GM18909 (cell line): Measurements from ENCODE around the gene NLN.
"Not testable (repeated sequence)": the region's sequence is repeated elsewhere in the genome, so short reads cannot be mapped to it uniquely, and the experiment has no call there.

Experiments
- ATAC-seq: cut with Tn5 transposase; IDR thresholded peaks from one replicate; pipeline ENCODE4 v1.9.1; 2021; ENCODE audit warnings: mild to moderate bottlenecking; ENCODE audit not compliant: unreplicated experiment, poor library complexity

NLN gene

DNA sequence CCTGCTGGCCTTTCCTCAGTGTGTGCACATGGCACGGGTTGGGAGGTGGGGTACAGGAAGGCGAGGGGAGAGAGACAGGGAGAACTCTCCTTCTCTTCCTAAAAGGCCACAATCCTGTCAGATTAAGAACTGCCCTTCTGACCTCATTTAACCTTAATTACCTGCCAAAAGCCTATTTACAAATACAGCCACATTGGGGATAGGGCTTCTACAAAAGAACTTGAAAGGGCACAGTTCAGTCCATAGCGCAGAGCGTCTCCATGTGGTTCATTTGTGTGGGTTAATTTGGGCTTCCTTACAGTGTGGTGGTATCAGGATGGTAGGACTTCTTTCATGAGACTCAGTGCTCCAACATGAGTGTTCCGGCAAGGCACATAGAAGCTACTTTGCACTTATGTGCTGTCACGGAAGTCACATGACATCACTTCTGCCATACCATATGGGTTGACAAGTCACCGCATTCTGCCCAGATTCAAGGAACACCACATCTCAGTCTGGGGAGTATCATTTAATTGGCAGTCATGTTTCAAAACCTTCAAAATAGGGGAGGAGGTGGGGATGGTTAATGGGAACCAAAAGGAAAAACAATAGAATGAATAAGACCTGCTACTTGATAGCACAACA lies 46.8 kb downstream of the NLN start:
- ATAC-seq = no peak

DNA sequence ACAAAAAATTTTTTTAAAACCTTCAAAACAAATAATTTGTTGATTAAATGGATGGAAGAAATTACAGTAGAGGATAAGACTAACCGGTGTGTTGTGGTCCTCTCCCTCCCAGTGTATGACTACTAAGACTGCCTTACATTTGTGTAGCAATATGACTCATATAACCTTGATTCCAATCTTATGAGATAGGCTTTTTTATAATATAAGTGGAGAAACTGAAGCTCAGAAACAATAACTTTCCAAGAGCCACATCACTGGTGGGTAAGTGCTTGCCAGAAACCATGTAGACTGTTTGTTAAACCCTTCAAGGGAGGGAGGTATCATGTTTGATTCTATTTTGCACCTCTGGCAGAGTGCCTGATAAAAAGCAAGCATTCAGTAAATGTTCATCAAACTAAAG lies 47.5 kb downstream of the NLN start:
- no peak for ATAC-seq

DNA sequence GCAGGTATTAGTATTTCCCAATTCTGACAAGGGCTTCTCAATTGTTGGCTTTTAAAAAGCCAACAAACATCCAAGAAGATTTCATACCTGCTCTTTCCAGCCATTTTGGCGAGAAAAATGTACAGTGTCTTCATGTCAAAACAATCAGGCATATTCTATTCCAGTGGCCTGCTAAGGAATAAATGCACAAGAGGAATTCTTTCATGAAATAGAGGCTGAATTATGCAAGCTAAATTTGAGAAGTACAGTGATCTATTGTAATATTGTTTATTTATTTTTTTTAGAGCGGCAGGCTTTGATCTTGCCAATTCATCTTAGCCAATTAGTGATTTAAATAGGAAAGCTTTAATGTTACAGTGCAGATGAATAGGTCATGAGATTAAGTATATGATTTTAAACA lies 49.3 kb downstream of the NLN start:
- no peak for ATAC-seq

DNA sequence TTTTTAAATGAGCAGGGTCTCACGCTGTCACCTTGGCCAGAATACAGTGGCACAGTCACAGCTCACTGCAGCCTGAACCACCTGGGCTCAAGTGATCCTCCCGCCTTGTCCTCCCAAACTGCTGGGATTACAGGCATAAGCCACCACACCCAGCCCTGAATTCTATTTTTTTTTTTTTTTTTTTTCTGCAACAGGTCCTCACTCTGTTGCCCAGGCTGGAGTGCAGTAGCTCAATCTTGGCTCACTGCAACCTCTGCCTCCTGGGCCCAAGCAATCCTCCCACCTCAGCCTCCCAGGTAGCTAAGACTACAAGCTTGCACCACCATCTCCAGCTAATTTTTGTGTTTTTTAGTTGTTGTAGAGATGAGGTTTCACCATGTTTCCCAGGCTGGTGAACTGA lies 51.0 kb downstream of the NLN start:
- not testable (repeated sequence) for ATAC-seq

DNA sequence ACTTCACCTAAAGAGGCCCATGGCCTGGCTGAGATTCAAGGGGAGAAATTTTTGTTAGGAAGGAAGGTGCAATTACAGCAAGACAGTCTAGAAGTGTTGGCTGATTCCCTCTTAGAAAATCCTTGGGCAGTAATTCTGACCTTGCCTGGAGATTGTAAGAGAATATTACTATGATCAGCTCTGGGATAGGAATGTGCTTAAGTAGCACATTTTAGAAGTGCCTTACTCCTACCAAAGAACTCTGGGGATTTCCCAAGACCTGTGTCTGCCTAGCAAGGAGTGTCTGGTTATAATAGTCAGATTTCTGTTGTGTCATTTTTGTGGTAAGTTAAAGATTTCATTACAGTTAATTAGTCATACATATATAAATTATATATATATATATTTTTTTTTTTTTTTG lies 52.3 kb downstream of the NLN start:
- no peak for ATAC-seq

DNA sequence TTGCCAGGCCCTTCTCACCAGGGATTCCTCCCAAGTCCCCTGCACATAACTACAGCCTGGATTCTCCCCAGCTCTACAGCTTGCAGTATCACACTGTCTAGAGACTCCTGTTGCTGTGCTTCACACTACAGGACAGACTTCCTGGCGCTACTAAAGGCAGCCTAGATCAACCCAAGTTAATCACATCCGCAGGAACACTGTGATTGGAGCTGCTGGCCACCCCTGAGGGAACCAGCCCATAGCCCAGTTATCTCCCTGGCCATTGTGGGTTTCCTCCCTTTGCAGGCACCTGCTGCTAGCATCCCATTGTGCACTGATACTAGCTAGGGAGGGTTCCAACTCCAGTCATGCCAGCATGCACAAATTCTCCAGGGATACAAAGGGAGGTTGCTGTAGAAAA lies 53.5 kb downstream of the NLN start:
- ATAC-seq = no peak

DNA sequence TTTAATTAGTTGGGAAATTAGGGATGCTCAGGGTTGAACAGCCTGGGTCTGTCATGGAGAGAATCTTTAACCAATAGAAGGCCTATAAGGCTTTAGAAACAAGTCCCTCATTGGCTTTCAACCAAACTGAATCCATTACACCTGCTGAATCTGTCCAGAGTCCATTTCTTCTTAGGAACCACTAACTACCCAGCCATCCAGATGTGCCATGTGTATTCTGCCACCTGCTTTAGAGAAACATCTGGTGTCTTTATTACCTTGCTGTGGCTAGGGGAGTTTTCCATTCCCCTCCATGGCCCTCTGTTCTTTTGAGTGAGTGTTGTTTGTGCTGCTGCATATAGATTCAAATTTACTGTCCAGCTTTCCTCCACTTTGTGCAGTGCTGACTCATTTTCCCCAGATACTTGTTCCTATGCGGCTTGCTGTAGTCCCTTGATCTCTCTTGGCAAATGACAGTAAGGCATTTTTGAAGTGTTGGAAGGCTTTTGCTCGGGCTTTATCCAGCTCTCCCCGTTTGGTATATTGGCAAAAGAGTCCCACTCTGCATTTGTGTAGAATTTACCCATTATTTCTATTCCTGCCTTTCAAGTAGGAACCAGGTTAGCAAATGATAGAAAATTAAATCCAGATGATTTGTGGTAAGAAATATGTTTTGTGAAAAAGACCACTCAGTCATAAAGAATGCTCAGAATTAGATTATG lies 54.6 kb downstream of the NLN start:
- ATAC-seq = no peak

DNA sequence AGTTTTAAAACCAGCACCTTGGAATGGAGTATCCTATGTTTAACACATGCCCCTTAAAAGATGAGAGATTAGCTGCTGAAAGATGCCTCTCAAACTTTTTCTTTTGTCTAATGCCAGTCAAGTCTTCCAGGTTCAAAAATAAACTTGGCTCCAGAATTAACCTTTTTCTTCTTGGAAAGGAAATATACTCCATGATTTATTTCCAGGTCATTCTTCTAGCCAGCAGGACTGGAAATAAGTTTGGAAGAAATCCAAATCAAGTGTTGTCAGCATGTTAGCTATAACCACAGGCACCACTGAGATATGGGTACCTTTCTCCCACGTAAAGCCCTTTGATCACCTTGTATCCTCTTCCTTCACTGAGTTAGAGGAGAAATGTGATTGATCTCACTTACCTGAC lies 56.1 kb downstream of the NLN start:
- ATAC-seq = no peak

DNA sequence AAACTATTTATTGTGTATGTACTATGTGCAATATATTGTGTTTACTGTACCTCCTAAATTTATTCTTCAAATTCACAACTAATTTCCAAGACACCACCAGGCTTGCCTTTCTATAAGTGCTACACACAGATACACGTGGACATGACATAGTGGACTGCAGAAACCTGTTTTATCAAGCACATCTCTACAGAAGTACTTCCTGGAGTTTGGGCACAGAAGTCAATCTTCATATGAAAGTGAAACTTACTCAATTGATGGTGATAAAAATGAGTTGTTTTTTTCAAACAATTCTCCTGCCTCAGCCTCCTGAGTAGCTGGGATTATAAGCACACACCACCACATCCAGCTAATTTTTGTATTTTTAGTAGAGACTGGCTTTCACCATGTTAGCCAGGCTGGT lies 57.6 kb downstream of the NLN start:
- no peak for ATAC-seq

DNA sequence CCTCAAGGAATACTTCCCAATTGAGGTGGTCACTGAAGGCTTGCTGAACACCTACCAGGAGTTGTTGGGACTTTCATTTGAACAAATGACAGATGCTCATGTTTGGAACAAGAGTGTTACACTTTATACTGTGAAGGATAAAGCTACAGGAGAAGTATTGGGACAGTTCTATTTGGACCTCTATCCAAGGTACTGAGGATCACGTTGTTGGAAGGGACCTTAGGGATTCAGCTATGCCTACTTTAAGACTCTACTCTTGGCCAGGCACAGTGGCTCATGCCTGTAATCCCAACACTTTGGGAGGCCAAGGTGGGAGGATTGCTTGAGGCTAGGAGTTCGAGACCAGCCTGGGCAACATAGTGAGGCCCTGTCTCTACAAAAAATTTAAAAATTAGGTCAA lies 66.3 kb downstream of the NLN start:
- ATAC-seq = not testable (repeated sequence)

DNA sequence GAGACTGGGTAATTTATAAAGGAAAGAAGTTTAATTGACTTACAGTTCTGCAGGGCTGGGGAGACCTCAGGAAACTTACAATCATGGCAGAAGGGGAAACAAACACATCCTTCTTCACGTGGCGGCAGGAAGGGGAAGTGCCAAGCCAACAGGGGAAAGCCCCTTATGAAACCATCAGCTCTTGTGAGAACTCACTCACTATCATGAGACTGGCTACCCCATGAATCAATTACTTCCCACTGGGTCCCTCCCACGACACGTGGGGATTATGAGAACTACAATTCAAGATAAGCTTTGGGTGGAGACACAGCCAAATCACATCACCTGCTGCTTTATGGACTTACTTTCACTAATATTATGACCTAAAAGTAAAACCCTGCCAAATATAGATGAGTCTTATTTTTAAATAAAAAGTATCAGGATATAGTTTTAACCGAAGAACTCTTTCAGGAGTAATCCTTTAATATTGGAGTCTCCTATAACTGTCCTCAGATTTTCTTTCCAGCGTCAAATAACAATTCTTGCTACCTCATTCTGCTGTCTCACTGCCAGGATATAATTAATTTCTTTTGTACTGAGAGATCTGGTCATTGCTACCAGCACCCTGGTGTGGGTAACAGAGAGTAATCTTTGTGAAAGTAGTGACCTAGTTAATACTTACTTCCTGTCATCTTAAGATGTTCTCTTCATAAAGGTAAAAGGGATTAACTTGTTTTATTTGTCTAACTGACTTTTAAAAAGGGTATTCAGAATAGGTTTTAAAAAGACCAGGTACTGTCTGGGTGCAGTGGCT lies 68.6 kb downstream of the NLN start:
- ATAC-seq = no peak

DNA sequence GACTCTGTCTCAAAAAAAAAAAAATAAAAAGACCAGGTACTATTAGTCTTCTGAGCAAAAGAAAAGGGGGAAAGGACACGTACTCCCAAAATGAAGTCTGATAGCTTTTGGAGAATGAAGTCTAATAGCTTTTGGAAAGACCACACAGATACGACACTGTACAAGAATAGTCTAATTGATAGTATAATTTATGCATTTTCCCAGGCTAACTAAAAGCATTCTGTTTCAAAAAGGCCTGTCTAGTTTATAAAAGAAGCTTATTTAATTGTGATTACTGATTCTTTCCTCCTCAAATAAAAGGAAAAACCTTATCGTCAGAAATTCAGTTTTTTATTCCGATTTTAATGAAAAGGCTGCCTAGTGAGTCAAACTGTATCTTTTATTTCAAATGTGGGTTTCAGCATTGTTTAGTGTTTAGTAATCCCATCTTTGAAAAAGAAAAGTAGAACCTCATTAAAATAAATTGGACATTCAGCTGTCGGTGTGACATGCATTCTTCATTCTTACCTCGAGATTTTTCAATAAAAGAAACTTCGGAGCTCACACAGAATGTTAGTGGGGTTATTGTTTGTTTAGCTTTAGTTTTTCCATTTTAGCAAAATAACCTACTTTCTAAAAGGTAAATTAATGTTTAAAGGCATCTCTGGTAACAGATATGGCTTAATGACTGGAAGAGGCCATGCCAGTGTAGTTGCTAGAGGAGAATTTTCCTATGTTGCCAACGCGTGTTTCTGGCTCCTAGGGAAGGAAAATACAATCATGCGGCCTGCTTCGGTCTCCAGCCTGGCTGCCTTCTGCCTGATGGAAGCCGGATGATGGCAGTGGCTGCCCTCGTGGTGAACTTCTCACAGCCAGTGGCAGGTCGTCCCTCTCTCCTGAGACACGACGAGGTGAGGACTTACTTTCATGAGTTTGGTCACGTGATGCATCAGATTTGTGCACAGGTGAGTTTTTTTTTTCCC lies 70.0 kb downstream of the NLN start:
- ATAC-seq = no peak

DNA sequence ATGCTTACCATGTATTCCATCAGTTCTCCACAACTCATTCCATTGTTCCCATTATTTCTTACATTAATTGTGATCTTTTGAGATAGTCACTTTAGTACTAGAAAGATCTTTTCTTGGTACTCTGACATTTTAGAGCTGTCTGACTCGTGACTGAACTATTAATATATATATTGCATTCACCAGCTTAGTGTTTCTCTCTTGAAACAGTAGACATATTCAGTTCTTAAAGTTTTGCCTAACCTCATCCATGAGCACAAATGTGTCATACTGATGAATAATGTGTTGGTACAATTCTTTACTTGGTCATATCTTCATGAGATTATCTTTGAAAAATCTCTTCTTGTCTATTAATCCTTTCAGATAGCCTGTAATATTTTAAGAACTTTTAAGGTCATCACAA lies 74.3 kb downstream of the NLN start:
- no peak for ATAC-seq

DNA sequence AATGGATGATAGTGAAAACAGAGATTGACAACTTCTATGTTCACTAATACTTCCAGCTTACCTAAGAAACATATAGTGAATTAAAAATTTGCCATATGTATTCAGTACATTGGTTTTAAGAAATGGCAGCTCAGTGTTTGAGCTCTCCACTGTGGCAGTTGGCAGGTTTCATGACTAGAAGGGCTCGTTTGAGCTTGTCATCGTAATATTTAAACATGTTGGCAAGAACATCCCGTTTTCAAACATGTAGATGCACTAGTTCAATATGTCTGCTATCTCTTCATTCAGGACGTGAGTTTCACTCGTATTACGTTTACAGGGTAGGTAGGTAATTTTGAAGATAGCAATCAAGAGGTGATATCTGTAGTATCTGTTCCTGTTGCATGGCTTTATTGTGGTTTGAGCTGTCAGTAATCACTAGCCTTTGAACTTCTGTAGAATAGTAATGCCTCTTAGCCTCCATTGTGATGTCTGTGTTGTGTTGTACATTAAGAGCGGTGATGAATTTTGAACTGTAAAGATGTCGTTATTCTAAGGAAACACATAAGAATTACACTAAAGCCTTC lies 74.8 kb downstream of the NLN start:
- ATAC-seq = no peak

DNA sequence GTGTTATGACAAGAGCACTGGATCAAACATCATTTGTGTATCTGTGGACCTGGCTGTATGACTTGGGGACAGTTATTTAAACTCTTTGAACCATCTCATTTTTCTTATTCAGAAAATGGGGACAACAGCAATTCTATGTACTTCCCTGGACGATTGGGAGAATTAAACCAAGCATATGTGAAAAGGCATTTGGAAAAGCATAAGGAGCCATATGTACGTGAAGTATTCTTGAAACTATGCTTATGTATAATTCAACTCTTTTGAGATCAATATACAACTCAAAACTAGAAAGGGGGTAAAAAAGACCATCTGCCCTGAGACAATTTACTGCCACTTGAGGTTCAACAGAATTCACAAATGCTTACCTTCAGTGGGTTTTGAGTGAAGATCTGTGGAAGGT lies 75.5 kb downstream of the NLN start:
- ATAC-seq = no peak

DNA sequence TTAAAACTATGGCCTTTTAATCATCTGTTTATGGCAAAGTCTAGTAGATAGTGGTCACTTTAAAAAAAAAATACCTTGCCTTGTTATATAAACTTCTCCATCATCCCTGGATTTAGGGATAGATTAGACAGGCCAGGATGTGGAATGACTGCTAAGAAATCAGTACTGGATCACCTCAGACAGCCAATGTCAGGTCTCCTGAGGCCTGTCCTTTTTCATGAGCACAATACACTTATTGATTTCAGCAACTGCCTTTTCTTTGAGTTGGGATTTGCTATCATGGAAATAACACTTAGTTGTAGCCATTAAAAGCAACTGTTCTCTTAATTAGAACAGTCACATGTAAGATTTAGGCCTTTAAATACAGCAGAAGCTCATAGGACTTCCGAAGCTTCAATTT lies 77.9 kb downstream of the NLN start:
- ATAC-seq = no peak

DNA sequence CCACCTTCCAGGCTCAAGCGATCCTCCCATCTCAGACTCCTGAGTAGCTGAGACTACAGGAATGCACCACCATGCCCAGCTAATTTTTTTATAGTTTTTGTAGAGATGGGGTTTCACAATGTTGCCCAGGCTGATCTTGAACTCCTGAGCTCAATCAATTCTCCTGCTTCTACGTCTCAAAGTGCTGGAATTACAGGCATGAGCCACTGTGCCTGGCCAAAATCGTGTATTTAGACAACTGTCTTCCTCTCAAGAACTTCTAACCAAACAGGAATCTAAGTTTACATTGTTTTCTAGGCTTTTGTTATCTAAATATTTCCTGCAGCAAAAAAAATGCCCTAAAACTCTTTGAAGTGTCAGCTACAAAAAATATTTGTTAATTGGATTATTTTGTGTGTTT lies 78.8 kb downstream of the NLN start:
- ATAC-seq = no peak

DNA sequence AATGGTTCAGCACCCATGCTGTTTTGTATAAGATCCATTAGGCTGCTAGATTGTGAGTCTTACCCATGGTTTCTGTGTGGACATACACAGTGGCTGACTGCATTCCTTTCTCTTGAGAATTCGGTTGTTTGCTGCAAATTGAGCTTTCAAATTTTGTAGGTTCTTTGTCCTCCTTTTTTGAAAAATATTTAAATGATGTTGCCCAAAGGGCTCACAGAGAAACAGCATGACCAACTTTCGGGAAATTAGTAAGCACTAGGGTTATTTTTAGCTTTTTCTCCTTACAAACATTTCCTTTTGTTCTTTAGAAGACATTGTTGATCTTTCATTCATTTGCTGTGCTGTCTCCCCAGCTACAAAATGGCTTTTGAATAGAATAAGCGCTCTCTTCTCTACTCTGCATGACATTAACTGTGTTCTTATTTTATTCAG lies 79.4 kb downstream of the NLN start:
- no peak for ATAC-seq

DNA sequence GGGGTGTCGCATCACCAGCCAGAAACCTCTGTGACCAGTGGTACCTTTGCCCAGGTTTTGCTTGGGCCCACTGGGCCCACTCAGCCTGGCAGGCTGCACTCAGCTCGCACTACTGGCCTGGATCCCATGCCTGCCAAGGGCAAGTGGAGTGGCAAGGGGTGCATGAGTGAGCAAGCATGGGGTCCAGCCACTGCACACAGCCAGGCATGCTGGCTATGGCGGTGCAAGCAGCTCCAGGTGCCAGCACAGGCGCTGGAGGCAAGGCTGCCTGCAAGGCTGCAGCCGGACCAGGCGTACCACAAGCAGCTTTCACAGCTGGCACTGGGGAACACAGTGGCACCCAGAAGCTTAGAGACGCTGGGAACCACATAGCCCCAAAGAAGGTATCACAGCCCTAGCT lies 80.1 kb downstream of the NLN start:
- ATAC-seq = no peak

DNA sequence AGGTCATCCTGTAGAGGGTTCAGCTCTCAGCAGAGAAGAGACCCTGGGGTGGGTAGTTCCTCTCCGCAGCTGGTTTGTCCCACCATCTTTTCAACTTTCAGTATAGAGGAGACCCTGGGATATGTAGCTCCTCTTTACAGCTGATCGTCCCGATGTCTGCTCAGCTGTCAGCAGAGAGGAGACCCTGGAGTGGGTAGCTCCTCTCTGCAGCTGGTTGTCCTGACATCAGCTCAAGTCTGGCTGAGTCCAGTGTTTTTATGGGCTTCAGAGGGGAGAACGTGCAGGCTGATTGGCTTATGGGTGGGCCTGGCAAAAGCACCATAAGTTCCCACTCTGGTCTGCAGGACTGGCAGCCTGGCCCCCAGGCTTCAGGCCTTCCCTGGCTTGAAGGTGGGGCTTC lies 80.8 kb downstream of the NLN start:
- ATAC-seq = no peak
